Neural cell (in vitro differentiated cells): ENCODE data around the gene CAMKMT. TPM values are rescaled to one million over a fixed set of nuclear protein-coding genes. Genes with fewer than 3 reads are reported as not detected.

Experiments
- H2AFZ ChIP-seq: fragments of 200-600, 300-800 bp; sonication (generic), shearing (Covaris generic); 2 replicates; pipeline ENCODE4 v1.6.0; 2014; ENCODE audit warnings: low read depth, mild to moderate bottlenecking, antibody characterized with exemption, low read length, moderate library complexity
- H3F3A ChIP-seq: fragments of 200-600 bp; shearing (Covaris generic); 2 replicates; pipeline ENCODE4 v1.6.1; 2016; ENCODE audit warnings: mild to moderate bottlenecking, moderate library complexity, mixed read lengths, antibody characterized with exemption, low read length; ENCODE audit not compliant: insufficient read depth, poor library complexity, severe bottlenecking
- H3K27ac ChIP-seq: fragments of 200-600, 300-800 bp; sonication (generic), shearing (Covaris generic); 2 replicates; pipeline ENCODE4 v1.5.1; 2014; ENCODE audit warnings: mild to moderate bottlenecking, low read length, moderate library complexity
- H3K27me3 ChIP-seq: fragments of 300-800, 200-600 bp; sonication (generic), shearing (Covaris generic); 2 replicates; pipeline ENCODE4 v1.6.0; 2014; ENCODE audit warnings: mild to moderate bottlenecking, low read depth, low read length, moderate library complexity; ENCODE audit not compliant: insufficient read depth
- H3K36me3 ChIP-seq: fragments of 300-800, 200-600 bp; sonication (generic), shearing (Covaris generic); 2 replicates; pipeline ENCODE4 v1.5.1; 2014; ENCODE audit warnings: mild to moderate bottlenecking, antibody characterized with exemption, low read length, moderate library complexity; ENCODE audit not compliant: insufficient read depth
- H3K4me2 ChIP-seq: fragments of 300-800, 200-600 bp; sonication (generic), shearing (Covaris generic); 2 replicates; pipeline ENCODE4 v1.6.0; 2014; ENCODE audit warnings: mild to moderate bottlenecking, low read length
- H3K4me3 ChIP-seq: fragments of 300-800, 200-600 bp; sonication (generic), shearing (Covaris generic); 2 replicates; pipeline ENCODE4 v1.5.1; 2014; ENCODE audit warnings: mild to moderate bottlenecking, low read length, moderate library complexity
- H3K79me2 ChIP-seq: fragments of 200-600 bp; shearing (Covaris generic); replicated peaks from 2 replicates; pipeline ENCODE4 v1.6.0; 2014; ENCODE audit warnings: mild to moderate bottlenecking, low read length, moderate library complexity; ENCODE audit not compliant: insufficient read depth
- H3K9ac ChIP-seq: fragments of 300-800, 200-600 bp; sonication (generic), shearing (Covaris generic); 2 replicates; pipeline ENCODE4 v1.6.1; 2016; ENCODE audit warnings: mild to moderate bottlenecking, low read length, mixed read lengths
- H3K9me2 ChIP-seq: fragments of 200-600 bp; shearing (Covaris generic); 2 replicates; pipeline ENCODE4 v1.6.1; 2016; ENCODE audit warnings: mild to moderate bottlenecking, low read length, mixed read lengths; ENCODE audit not compliant: insufficient read depth
- H3K9me3 ChIP-seq: fragments of 200-600, 300-800 bp; sonication (generic), shearing (Covaris generic); 2 replicates; pipeline ENCODE4 v1.6.1; 2016; ENCODE audit warnings: mild to moderate bottlenecking, mixed run types, low read length, moderate library complexity, mixed read lengths
- H4K20me1 ChIP-seq: fragments of 200-600 bp; shearing (Covaris generic); 2 replicates; pipeline ENCODE4 v1.6.1; 2016; ENCODE audit warnings: mild to moderate bottlenecking, mixed run types; ENCODE audit not compliant: insufficient read depth
- EP300 ChIP-seq: fragments of 450-650 bp; conservative IDR thresholded peaks from 2 replicates; pipeline ENCODE4 v1.6.1; 2014; ENCODE audit warnings: antibody characterized with exemption, mild to moderate bottlenecking, moderate library complexity; ENCODE audit not compliant: poor library complexity, severe bottlenecking
- EZH2 ChIP-seq: fragments of 200-600, 300-800 bp; shearing (Covaris generic), sonication (generic); IDR thresholded peaks from 2 replicates; pipeline ENCODE4 v1.6.1; 2014; ENCODE audit warnings: antibody characterized with exemption, low read length, borderline replicate concordance, mild to moderate bottlenecking; ENCODE audit not compliant: insufficient read depth, poor library complexity, severe bottlenecking
- MXI1 ChIP-seq: fragments of 450-650 bp; conservative IDR thresholded peaks from 2 replicates; pipeline ENCODE4 v1.6.1; 2014; ENCODE audit warnings: antibody characterized with exemption, mild to moderate bottlenecking; ENCODE audit not compliant: poor library complexity, severe bottlenecking
- POLR2AphosphoS5 ChIP-seq: IDR thresholded peaks from 2 replicates; pipeline ENCODE4 v1.6.1; 2012
- RAD21 ChIP-seq: fragments of 450-650 bp; conservative IDR thresholded peaks from 2 replicates; pipeline ENCODE4 v1.6.1; 2014; ENCODE audit warnings: antibody characterized with exemption, mild to moderate bottlenecking, moderate library complexity
- SMC3 ChIP-seq: fragments of 450-650 bp; conservative IDR thresholded peaks from 2 replicates; pipeline ENCODE4 v1.6.1; 2014; ENCODE audit warnings: antibody characterized with exemption, mild to moderate bottlenecking, moderate library complexity; ENCODE audit not compliant: poor library complexity
- TAF1 ChIP-seq: IDR thresholded peaks from 2 replicates; pipeline ENCODE4 v1.6.1; 2012; ENCODE audit warnings: low read depth
- polyA plus RNA-seq: library from polyadenylated mRNA; depleted of rRNA; stranded (reverse); fragments of >200 nt; gene quantifications from 2 replicates; pipeline ENCODE4 v1.2.3, GENCODE V29; 2014
- TF ChIP-seq, protein P1 (sequence below): fragments of 450-650 bp; IDR thresholded peaks from 2 replicates; pipeline ENCODE4 v1.5.1; 2014; ENCODE audit warnings: antibody characterized with exemption, mild to moderate bottlenecking, moderate library complexity; ENCODE audit not compliant: poor library complexity, severe bottlenecking
- TF ChIP-seq, protein P2 (sequence below): IDR thresholded peaks from 2 replicates; pipeline ENCODE4 v1.6.1; 2012; ENCODE audit warnings: borderline replicate concordance

Gene CAMKMT
- polyA plus RNA-seq, 1 donor from 2014 or later: 5.1 TPM

DNA sequence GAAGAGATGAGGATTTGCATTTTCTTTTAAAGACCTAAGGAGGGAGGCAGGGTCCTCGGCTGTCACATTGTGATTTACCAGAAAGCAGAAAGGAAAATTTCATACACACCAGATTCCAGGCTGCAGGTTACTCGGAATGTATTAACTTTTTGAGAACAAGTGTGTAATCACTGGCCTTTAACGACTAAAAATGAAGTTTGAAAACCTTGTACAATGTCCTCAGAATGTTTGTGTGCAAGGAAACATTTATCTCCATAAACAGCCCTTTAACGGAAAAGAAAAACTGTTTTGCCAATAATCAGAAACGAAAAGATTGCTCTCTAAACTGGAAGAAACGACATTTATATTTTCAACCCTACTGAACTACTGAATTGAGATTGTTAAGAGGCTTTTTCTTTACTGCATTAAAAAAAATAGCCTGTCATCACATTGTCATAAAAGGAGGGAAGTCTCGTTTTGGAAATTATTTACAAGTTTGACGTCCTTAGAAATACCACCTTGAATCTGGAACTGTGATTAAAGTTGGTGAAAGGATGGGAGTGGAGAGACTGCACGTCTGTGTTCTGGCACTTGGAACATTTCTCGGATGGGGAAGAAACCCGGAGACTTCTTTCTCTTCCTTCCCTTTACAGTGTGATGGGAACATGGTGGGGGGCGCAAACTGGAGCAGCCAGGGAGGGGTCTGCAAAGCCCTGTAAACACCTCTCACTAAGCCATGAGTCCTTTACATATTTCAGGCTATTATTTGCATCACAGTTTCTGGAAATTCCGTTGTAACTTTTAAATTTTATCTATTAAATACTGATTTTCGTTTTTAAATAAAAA is 445.7 kb downstream of the CAMKMT start:
- Histone ChIP-seq H3F3A (peaks cover 4% of the 10 kb centered on the region), H3K9me3 (no peaks in the 10 kb centered on the region), H3K36me3 (no peaks in the 10 kb centered on the region), H4K20me1 (no peaks in the 10 kb centered on the region), H3K79me2 (no peaks in the 10 kb centered on the region), H3K27ac (no peak overlapping the region), H3K4me2 (no peak overlapping the region), H3K9ac (no peak overlapping the region), H3K9me2 (no peaks in the 10 kb centered on the region), H3K4me3 (no peak overlapping the region), H3K27me3 (peaks cover 26% of the 10 kb centered on the region), H2AFZ (no peak overlapping the region)
- TF ChIP-seq, protein P1, sequence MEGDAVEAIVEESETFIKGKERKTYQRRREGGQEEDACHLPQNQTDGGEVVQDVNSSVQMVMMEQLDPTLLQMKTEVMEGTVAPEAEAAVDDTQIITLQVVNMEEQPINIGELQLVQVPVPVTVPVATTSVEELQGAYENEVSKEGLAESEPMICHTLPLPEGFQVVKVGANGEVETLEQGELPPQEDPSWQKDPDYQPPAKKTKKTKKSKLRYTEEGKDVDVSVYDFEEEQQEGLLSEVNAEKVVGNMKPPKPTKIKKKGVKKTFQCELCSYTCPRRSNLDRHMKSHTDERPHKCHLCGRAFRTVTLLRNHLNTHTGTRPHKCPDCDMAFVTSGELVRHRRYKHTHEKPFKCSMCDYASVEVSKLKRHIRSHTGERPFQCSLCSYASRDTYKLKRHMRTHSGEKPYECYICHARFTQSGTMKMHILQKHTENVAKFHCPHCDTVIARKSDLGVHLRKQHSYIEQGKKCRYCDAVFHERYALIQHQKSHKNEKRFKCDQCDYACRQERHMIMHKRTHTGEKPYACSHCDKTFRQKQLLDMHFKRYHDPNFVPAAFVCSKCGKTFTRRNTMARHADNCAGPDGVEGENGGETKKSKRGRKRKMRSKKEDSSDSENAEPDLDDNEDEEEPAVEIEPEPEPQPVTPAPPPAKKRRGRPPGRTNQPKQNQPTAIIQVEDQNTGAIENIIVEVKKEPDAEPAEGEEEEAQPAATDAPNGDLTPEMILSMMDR: no peak
- no peak for TF ChIP-seq MXI1
- no peak for TF ChIP-seq RAD21
- TF ChIP-seq SMC3: no peak
- TF ChIP-seq, protein P2, sequence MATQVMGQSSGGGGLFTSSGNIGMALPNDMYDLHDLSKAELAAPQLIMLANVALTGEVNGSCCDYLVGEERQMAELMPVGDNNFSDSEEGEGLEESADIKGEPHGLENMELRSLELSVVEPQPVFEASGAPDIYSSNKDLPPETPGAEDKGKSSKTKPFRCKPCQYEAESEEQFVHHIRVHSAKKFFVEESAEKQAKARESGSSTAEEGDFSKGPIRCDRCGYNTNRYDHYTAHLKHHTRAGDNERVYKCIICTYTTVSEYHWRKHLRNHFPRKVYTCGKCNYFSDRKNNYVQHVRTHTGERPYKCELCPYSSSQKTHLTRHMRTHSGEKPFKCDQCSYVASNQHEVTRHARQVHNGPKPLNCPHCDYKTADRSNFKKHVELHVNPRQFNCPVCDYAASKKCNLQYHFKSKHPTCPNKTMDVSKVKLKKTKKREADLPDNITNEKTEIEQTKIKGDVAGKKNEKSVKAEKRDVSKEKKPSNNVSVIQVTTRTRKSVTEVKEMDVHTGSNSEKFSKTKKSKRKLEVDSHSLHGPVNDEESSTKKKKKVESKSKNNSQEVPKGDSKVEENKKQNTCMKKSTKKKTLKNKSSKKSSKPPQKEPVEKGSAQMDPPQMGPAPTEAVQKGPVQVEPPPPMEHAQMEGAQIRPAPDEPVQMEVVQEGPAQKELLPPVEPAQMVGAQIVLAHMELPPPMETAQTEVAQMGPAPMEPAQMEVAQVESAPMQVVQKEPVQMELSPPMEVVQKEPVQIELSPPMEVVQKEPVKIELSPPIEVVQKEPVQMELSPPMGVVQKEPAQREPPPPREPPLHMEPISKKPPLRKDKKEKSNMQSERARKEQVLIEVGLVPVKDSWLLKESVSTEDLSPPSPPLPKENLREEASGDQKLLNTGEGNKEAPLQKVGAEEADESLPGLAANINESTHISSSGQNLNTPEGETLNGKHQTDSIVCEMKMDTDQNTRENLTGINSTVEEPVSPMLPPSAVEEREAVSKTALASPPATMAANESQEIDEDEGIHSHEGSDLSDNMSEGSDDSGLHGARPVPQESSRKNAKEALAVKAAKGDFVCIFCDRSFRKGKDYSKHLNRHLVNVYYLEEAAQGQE: no peak
- no peak for TF ChIP-seq TAF1
- TF ChIP-seq EZH2: no peak
- TF ChIP-seq EP300: no peak
- no peak for TF ChIP-seq POLR2AphosphoS5

DNA sequence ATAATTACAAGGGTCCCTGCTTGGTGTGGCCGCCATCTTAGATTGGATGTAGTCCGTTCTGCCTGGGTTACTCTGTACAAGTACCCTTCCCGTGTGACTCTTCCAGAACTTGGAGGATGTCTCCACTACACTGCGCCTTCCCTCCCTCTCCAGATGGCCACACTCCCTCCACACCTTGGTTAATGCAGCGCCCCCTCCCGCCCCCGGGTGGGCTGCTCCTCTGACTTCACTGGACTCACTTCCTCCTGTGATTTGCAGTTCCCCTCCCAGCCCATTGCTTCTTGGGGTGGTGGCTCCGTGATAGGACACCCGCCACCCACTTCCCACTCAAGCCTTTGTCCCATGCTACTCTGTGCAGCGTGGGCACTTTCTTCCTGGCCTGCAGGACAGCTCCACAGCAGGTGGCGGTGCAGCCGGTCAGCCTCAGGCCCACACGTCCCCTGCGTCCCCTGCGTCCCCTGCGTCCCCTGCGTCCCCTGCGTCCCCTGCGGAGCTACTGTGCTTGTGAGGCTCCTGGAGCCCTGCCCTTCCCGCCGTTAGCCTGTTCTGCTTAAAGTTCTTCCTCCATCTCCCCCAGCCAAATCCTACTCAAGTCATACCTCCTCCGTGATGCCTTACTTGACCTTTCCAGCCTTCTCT is 449.3 kb downstream of the CAMKMT start:
- H2AFZ ChIP-seq: no peak overlapping the region
- H3K27ac ChIP-seq: no peak overlapping the region
- H3K79me2 ChIP-seq: no peaks in the 10 kb centered on the region
- H3K9me2 ChIP-seq: no peaks in the 10 kb centered on the region
- no peak overlapping the region for H3K9ac ChIP-seq
- H3K27me3 ChIP-seq: no peaks in the 10 kb centered on the region
- H3K36me3 ChIP-seq: no peaks in the 10 kb centered on the region
- H3K4me2 ChIP-seq: no peak overlapping the region
- H3F3A ChIP-seq: peaks cover 4% of the 10 kb centered on the region
- TF ChIP-seq EP300 (no peak), RAD21 (no peak), POLR2AphosphoS5 (no peak)
- TF ChIP-seq, protein P1: no peak
- TF ChIP-seq, protein P2: no peak
- no peaks in the 10 kb centered on the region for H4K20me1 ChIP-seq
- no peak overlapping the region for H3K4me3 ChIP-seq
- H3K9me3 ChIP-seq: no peaks in the 10 kb centered on the region
